ENCODE data around the gene MADD. TPM values are rescaled to one million over a fixed set of nuclear protein-coding genes. Genes with fewer than 3 reads are reported as not detected.

MADD gene
- total RNA-seq, 1 donor from 2014 or later = 40.9 TPM

DNA sequence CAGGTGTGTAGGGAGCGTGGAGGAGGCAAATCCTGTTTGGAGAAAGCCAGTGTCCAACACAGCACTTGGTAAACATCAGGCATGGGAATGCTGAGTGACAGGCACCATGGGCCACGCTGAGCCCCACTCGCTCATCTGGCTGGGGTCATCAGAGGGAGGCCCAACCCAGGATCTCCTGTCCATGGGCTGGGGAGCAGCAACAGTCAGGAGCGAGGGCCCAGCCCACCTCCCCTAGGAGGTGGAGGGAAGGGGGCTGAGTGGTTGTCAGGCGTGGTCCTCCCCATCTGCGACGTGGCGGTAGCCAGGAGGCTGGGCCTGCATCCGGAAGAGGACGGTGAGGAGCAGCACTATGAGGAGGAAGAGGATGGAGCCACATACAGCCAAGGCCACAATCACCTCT, 30.1 kb upstream of the MADD start:
- peak overlapping the region; percentile 67 for H3K27ac ChIP-seq (replicated peaks)
- no peak for DNase-seq
- no peaks in the 10 kb centered on the region for H3K9me3 ChIP-seq (replicated peaks)
- intact Hi-C loops (cut with micrococcal nuclease) = no loop called here
- TF ChIP-seq, protein P1, sequence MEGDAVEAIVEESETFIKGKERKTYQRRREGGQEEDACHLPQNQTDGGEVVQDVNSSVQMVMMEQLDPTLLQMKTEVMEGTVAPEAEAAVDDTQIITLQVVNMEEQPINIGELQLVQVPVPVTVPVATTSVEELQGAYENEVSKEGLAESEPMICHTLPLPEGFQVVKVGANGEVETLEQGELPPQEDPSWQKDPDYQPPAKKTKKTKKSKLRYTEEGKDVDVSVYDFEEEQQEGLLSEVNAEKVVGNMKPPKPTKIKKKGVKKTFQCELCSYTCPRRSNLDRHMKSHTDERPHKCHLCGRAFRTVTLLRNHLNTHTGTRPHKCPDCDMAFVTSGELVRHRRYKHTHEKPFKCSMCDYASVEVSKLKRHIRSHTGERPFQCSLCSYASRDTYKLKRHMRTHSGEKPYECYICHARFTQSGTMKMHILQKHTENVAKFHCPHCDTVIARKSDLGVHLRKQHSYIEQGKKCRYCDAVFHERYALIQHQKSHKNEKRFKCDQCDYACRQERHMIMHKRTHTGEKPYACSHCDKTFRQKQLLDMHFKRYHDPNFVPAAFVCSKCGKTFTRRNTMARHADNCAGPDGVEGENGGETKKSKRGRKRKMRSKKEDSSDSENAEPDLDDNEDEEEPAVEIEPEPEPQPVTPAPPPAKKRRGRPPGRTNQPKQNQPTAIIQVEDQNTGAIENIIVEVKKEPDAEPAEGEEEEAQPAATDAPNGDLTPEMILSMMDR (IDR thresholded peaks at IDR 0.05; ENCODE audit: borderline replicate concordance) = no peak
- H3K27me3 ChIP-seq (ENCODE audit: low read depth) = no peaks in the 10 kb centered on the region
- peaks cover 34% of the 10 kb centered on the region for H3K4me1 ChIP-seq
- H3K4me3 ChIP-seq = no peak overlapping the region
- H3K36me3 ChIP-seq = peaks cover 75% of the 10 kb centered on the region

DNA sequence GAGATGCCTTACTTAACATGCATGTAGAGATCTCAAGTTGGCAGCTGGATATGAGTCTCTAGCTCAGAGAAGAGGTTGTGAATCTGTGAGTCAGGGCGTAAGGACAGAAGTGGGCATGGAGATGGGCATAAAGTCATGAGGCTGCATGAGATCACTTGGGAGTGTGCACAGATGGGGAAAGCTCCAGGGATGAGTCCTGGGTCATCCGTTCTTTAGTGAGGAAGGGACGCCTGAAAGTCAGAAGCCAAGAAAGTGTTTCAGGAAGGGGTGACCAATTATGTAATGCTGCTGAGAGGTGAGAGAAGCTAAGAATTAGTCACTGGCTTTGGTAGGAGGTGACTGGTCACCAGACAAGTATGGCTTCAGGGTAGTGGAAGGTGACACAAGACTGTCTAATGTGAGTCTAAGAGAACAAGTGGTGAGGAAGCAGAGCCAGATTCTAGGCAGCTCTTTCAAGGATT, 28.1 kb upstream of the MADD start:
- no peak for DNase-seq
- H3K4me1 ChIP-seq = peaks cover 34% of the 10 kb centered on the region
- no peak overlapping the region for H3K27ac ChIP-seq (replicated peaks)
- TF ChIP-seq, protein P1 (IDR thresholded peaks at IDR 0.05; ENCODE audit: borderline replicate concordance) = no peak
- H3K4me3 ChIP-seq = no peak overlapping the region
- H3K9me3 ChIP-seq (replicated peaks) = no peaks in the 10 kb centered on the region
- intact Hi-C loops (cut with micrococcal nuclease) = no loop called here
- no peaks in the 10 kb centered on the region for H3K27me3 ChIP-seq (ENCODE audit: low read depth)
- H3K36me3 ChIP-seq = peaks cover 81% of the 10 kb centered on the region

DNA sequence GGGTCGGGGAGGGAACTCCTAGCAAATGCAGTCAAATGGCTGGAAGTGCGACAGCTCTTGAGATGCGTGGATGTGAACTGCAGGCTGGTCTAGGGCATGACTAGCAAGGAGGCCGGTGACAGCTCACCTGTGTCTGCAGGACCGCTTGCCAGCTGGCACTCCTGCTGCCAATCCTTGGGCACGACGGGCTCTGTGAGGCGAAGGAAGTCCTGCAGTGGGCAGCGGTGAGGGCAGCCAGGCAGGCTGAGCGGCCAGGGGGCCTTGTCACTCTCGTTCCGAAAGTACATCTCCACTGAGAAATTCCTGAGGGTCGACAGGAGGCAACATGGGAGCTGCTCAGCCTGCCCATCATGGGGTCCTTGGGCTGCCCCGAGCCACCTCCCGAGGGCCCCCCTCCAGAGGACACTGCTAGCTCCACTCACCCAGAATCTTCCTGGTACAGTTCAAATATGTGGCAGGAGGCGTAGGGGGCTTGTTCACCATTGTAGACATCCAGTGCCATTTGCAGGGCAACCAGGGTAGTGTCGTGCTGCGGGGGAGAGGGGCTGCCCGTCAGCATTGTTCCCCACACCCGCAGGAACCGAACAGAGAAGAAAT, 27.2 kb upstream of the MADD start:
- Histone ChIP-seq H3K4me3 (no peak overlapping the region), H3K9me3 (replicated peaks) (no peaks in the 10 kb centered on the region), H3K36me3 (peaks cover 86% of the 10 kb centered on the region), H3K4me1 (peaks cover 43% of the 10 kb centered on the region), H3K27me3 (ENCODE audit: low read depth) (no peaks in the 10 kb centered on the region), H3K27ac (replicated peaks) (no peak overlapping the region)
- intact Hi-C loops (cut with micrococcal nuclease) = no loop called here
- no peak for DNase-seq
- TF ChIP-seq, protein P1 (IDR thresholded peaks at IDR 0.05; ENCODE audit: borderline replicate concordance) = no peak

DNA sequence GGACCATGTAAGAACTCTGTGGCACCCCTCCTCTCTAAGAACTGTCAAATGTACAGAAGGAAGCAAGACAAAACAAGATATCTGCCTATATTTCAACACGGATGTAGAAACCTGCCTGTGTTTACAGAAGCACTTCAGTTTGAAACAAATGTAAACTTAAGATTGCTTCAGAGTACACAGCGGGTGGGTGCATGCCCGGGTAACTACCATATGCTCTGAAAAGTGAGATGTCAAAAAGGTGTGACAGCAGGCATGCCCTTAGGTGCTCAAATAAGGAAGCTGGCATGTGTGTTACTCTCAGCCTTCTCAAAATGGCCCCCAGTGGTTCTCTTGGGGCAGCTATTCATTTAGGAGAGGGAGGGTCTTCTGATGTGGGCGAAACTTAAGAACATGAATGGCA, 26.5 kb upstream of the MADD start:
- Histone ChIP-seq H3K4me1 (peaks cover 46% of the 10 kb centered on the region), H3K9me3 (replicated peaks) (no peaks in the 10 kb centered on the region), H3K27me3 (ENCODE audit: low read depth) (no peaks in the 10 kb centered on the region), H3K36me3 (peaks cover 86% of the 10 kb centered on the region), H3K4me3 (no peak overlapping the region), H3K27ac (replicated peaks) (no peak overlapping the region)
- no peak for DNase-seq
- TF ChIP-seq, protein P1 (IDR thresholded peaks at IDR 0.05; ENCODE audit: borderline replicate concordance) = no peak
- intact Hi-C loops (cut with micrococcal nuclease) = no loop called here

DNA sequence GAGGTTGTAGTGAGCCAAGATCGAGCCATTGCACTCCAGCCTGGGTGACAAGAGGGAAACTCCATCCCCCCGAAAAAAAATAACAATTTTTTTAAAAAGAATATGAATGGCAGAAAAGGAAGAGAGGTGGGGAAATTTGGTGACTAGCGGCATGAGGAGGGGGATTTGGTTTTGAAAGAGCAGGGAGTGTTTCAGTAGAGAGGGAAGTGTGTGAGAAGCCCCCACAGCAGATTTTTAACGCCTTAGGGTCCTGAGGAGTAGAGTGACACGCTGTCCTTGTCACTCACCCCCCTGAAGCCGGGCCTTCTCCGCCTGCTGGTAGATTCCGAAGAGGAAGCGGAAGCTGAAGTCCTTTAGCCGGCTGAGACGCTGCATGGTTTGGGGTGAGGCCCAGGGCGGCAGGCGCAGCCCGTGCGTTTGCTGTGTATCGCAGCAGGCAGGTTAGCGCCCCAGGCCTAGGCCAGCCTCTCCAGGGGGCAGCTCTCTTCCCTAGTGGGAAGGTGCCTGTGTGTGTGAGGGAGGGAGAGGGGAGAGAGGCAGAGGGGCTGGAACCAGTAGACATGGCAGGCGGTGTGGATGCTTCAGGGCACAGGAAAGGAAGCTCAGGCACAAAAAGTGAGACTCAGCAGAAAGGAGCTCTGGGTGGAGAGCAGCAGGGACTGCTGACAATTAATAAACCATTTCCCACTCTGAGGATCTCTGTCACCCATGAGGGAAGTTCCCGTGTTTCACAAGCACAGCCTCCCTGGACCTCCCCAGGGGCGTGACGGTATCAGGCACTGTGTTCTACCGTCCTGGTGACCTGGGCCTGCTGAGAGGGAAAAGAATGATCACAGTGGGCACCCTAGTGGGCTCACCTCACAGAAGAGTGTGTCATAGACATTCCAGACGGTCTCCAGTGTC, 25.2 kb upstream of the MADD start:
- Histone ChIP-seq H3K27ac (replicated peaks) (no peak overlapping the region), H3K27me3 (ENCODE audit: low read depth) (no peaks in the 10 kb centered on the region), H3K4me3 (no peak overlapping the region), H3K4me1 (peaks cover 43% of the 10 kb centered on the region), H3K36me3 (peaks cover 74% of the 10 kb centered on the region), H3K9me3 (replicated peaks) (no peaks in the 10 kb centered on the region)
- intact Hi-C loops (cut with micrococcal nuclease) = no loop called here
- TF ChIP-seq, protein P1 (IDR thresholded peaks at IDR 0.05; ENCODE audit: borderline replicate concordance) = no peak
- DNase-seq = no peak

Measured in left ventricle myocardium inferior (tissue), 1 donor.